HG02623 (cell line): Measurements from ENCODE around the gene OR4D11.
"Not testable (repeated sequence)": the region's sequence is repeated elsewhere in the genome, so short reads cannot be mapped to it uniquely, and the experiment has no call there.

Experiments
- ATAC-seq: cut with Tn5 transposase; IDR thresholded peaks from one replicate; pipeline ENCODE4 v1.9.1; 2021; ENCODE audit warnings: moderate library complexity; ENCODE audit not compliant: unreplicated experiment

Gene OR4D11

GRCh38 chr11:59547605-59548308 lies 44.4 kb downstream of the OR4D11 start:
- not testable (repeated sequence) for ATAC-seq

GRCh38 chr11:59548309-59548656 lies 44.9 kb downstream of the OR4D11 start:
- no peak for ATAC-seq

- ATAC-seq: peak; percentile 94
These were observed 47.0 kb downstream of the OR4D11 start for GRCh38 chr11:59550368-59550841.

- peak; percentile 27 for ATAC-seq
These were observed 47.7 kb downstream of the OR4D11 start for GRCh38 chr11:59550842-59551658.

- ATAC-seq: no peak
These were observed 48.5 kb downstream of the OR4D11 start for GRCh38 chr11:59551659-59552521.

- ATAC-seq: no peak
These were observed 49.5 kb downstream of the OR4D11 start for GRCh38 chr11:59552844-59553243.

GRCh38 chr11:59553323-59553722 lies 49.9 kb downstream of the OR4D11 start:
- ATAC-seq: no peak
